HG03575 (cell line): Measurements from ENCODE around the gene PPP1R26.
"Not testable (repeated sequence)": the region's sequence is repeated elsewhere in the genome, so short reads cannot be mapped to it uniquely, and the experiment has no call there.

Experiments used
- ATAC-seq: cut with Tn5 transposase; IDR thresholded peaks from one replicate; pipeline ENCODE4 v1.9.1; 2021; ENCODE audit not compliant: unreplicated experiment, insufficient number of reproducible peaks, low FRiP score; ENCODE audit errors: extremely low read depth

The PPP1R26 gene

DNA sequence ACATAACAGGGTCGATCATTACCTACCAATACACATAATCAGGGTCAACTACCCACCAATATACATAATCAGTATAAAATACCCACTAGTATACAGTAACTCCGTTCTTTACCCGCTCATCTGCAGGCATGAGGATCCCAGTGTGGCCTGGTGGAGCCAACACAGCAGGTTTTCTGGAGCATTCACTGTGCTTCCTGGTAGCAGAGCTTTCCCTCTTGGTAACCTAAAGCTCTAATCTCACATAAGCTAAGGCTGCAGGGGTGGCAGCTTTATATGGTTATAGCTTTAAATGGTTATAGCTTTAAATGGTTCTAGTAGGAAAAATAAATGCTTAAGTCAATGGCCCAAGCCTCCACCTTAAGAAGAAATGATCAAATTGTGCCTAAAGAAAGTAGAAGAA lies 53.5 kb downstream of the PPP1R26 start:
- ATAC-seq: no peak

- ATAC-seq: no peak
Observed at GRCh38 chr9:135533674-135534073, 54.1 kb downstream of the PPP1R26 start.

GRCh38 chr9:135534192-135534711 lies 54.7 kb downstream of the PPP1R26 start:
- ATAC-seq: not testable (repeated sequence)

- ATAC-seq: not testable (repeated sequence)
Observed at GRCh38 chr9:135534826-135535225, 55.2 kb downstream of the PPP1R26 start.

DNA sequence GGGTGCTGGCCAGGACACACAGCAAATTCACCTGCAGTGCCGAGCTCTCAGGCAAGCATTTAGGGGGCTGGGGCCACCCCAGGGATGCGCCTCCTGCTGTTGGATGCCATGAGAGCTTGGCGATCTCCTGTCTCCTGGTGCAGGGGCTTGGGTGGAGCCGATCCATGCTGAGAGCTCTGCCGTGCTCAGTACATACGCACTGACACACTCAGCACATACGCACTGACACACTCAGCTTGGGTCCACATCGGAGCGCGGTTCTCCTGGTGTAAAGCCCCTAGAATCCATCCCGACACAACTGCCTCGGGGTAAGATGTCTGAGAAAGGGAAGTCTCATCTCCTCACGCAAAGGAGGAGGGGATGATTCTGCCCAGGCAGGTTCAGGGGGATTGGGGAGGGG lies 56.0 kb downstream of the PPP1R26 start:
- ATAC-seq: not testable (repeated sequence)

- ATAC-seq: no peak
Observed at GRCh38 chr9:135536216-135536615, 56.6 kb downstream of the PPP1R26 start.
